Activated CD4-positive, alpha-beta T cell treated with anti-CD3 and anti-CD28 coated beads, Interleukin-2, Interleukin-4, amounts not matched to agents 100 ng/mL and 50 ng/mL, durations not matched to agents 16 hours and 8 hours (primary cell): Measurements from ENCODE around the gene MACROH2A2.

Experiments used
- DNase-seq: peaks from one replicate; pipeline ENCODE4 v3.0.0-alpha.2; 2020; ENCODE audit warnings: low spot score

Gene MACROH2A2

GRCh38 chr10:70130878-70131559 is 78.4 kb downstream of the MACROH2A2 start:
- no peak for DNase-seq

DNA sequence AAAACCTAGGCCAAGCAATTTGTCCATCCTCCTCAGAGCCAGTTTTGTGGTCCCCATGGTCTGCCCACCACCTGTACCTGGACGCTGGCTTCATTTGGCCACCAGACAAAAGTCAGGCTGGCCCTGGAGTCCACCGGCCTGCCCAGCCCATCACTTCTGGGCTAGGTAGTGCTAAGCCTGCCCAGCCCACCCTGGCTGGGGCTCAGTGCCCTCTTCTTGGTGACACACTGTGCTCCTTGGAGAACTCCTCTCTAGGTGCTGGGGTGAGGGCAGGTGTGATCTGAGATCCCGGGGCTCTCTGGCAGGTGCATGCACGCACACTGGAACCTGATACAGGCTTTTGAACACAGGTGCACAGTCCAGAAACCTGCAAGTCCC is 78.9 kb downstream of the MACROH2A2 start:
- no peak for DNase-seq

- peak; percentile 40 for DNase-seq
These were observed 79.7 kb downstream of the MACROH2A2 start, which contains the start of gene AIFM2 for GRCh38 chr10:70132098-70133029. Gene AIFM2, minus strand, starts transcription at chr10:70132825. Its CDS starts 8,741 bp downstream, at chr10:70124084.

DNA sequence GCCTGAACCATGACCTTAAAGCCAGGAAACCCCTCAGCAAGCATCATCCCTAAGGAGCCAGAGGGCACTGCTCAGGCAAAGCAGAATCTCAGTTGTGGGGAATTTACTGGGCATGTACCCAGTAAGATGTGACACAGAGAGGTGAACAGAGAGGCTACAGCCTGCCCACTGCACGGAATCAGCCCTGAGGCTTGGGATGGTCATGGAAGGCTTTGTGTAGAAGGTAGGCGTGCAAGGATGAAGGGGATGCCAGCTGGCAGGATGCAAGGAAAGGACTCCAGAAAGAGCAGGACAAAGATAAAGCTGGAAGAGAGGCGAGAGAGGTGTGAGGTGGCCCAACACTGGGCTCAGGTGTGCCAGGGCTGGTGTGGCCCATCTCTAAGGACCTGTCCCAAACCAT is 82.4 kb downstream of the MACROH2A2 start:
- no peak for DNase-seq

DNA sequence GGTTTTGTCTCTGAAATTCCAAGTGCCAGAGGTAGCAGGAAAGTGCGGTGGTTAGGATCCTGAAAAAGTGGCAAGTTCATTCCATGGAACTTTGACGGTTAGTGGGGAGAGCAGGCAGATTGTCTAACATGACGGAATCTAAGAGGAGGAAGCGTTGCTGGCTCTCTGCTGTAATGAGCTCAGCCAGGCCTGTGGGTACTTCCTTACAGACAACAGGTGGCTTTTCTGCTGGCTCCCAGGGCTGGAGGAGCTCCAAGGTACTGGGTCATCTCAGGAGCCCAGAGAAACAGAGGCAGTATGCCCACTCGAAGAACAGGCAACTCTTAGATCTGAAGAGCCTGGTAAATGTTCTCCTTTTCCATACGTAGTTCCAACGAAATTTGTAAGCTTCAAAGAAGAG is 83.0 kb downstream of the MACROH2A2 start:
- DNase-seq: no peak

DNA sequence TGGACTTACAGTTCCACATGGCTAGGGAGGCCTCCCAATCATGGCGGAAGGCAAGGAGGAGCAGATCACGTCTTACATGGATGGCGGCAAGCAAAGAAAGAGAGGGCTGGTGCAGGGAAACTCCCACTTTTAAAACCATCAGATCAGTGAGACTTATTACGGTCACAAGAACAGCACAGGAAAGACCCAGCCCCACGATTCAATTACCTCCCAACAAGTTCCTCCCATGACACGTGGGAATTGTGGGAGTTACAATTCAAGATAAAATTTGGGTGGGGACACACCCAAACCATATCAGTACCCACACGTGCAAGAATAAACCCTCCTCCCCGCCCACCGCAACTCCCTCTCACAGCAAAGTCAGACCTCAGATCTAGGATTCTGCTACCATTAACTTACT is 84.5 kb downstream of the MACROH2A2 start:
- no peak for DNase-seq

- no peak for DNase-seq
These were observed 85.6 kb downstream of the MACROH2A2 start for GRCh38 chr10:70137927-70138883.

- no peak for DNase-seq
These were observed 86.7 kb downstream of the MACROH2A2 start for GRCh38 chr10:70139151-70139996.

- no peak for DNase-seq
These were observed 87.3 kb downstream of the MACROH2A2 start for GRCh38 chr10:70139997-70140250.

DNA sequence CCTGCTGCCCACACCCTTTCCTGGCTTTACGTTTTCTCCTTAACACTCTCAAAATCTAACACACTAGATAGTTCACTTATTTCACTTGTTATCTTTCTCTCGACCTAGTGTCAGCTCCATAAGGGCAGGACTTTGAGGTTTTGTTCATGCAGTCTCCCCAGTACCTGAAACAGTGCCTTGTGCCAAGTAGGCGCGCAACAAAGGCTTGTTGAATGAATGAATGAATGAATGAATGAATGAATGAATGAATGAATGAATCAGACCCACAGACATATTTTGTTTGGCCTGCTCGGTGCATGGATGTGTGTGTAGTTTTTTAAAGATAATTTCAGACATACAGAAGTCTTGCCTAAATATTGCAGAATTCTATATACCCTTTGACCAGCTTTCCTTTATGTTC is 87.7 kb downstream of the MACROH2A2 start:
- no peak for DNase-seq

- no peak for DNase-seq
These were observed 89.9 kb downstream of the MACROH2A2 start for GRCh38 chr10:70142555-70142954.

DNA sequence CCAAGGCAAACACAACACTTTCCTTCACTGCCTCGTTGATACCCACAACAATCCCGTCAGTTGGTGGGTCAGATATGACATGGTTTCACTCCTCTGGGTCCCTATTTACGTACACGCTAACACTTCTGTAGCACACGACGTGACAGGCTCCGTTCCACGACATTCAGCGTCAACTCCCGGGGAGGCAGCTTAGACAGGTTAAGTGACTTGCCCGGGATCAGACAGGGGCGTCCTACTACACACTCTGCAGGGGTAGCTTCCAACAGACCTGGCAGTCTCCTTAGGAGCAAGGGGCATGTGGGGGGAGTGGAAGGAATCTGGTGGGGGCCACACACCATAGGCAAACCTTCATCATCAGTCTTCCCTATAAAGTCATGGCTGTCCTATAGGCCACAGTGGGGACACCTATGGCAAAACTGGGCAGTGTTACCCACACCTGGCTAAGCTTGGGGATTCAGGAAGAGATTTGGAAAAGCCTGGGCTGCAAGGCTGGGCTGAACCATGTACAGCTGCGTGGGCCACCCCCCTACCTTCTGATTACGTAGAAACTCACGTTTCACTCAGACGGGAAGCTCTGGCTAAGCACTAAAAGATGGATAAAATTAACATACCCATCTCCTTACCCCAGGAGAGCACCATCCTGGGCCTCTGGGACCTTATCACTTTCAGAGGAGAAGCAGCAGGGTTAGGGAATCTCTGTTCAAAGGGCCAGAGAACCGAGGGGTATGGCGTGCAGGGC is 91.9 kb downstream of the MACROH2A2 start:
- no peak for DNase-seq

GRCh38 chr10:70145166-70145665 is 92.6 kb downstream of the MACROH2A2 start:
- no peak for DNase-seq

DNA sequence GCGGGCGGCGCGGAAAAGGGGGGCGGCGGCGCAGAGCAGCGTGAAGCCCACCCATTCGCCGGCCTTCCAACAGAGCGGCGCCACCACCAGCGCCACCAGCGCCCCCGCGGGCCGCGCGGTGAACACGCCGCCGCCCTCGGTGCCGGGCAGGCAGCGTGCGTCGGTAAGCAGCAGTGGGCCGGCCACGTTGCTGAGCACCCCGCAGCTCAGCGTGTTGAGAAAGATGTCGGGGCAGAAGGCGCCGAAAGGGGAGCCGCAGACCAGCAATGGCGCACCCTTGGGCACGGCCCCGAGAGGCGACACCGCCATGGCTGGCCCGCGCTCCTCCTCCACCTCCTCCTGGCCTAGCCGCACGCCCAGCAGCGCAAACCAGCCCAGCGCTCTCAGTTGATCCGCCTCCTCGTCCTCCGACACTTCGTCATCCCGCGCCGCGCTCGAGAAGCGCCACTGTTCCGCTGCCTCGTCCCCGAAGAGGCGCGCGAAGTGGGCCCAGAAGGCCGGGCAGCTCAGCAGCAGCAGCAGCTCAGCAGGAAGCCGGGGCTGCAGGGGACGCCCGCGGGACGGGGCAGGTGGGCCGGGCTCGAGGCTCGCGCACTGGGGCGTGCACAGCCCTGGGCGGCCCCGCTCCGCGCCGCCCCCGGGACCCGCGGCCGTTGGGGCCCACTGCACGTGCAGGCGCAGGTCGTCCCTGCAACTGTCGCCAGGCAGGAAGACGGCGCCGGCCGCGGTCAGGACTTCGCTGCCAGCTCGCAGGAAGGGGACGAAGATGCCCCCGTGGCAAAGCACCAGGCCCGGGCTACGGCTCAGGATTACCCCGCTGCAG is 93.2 kb downstream of the MACROH2A2 start:
- DNase-seq: peak; percentile 64

- peak; percentile 97 for DNase-seq
These were observed 94.0 kb downstream of the MACROH2A2 start, which contains the start of gene TYSND1 for GRCh38 chr10:70146489-70147258. Gene TYSND1, minus strand, starts transcription at chr10:70146700. Its CDS starts 114 bp downstream, at chr10:70146586.

- DNase-seq: no peak
These were observed 94.6 kb downstream of the MACROH2A2 start for GRCh38 chr10:70147259-70147625.

DNA sequence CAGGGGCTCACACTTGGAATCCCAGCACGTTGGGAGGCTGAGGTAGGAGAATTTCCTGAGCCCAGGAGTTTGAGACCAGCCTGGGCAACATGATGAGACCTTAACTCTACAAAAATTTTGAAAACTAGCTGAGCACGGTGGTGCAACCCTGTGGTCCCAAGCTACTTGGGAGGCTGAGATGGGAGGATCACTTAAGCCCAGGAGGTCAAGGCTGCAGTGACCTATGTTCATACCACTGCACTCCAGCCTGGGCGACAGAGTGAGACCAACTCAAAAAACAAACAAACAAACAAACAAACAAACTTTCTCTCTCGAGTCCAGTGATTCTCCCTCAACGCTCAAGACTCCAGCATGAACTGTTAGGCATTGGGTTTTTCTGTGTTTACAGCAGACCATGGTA is 95.9 kb downstream of the MACROH2A2 start:
- no peak for DNase-seq

GRCh38 chr10:70155255-70155838 is 102.7 kb downstream of the MACROH2A2 start:
- DNase-seq: no peak
